T-helper 1 cell treated with Interleukin-12 subunit alpha and Interleukin-12 subunit beta and Interleukin-4 antibody, amounts not matched to agents 30 ng/mL and 1 ng/mL, for 36 hours (primary cell): ENCODE measurements around the gene GATA6. TPM values are rescaled to one million over a fixed set of nuclear protein-coding genes. Genes with fewer than 3 reads are reported as not detected.

Experiments used
- intact Hi-C: fragments of 100-400 bp; cut with micrococcal nuclease; formaldehyde crosslinking; loops from one replicate; pipeline ENCODE4 v1.15.1; 2024
- total RNA-seq: library from RNA; stranded (reverse); gene quantifications from 2 replicates; pipeline ENCODE4 v1.2.3, GENCODE V29; 2022

GATA6 gene
- not detected in 2 replicates for total RNA-seq

DNA sequence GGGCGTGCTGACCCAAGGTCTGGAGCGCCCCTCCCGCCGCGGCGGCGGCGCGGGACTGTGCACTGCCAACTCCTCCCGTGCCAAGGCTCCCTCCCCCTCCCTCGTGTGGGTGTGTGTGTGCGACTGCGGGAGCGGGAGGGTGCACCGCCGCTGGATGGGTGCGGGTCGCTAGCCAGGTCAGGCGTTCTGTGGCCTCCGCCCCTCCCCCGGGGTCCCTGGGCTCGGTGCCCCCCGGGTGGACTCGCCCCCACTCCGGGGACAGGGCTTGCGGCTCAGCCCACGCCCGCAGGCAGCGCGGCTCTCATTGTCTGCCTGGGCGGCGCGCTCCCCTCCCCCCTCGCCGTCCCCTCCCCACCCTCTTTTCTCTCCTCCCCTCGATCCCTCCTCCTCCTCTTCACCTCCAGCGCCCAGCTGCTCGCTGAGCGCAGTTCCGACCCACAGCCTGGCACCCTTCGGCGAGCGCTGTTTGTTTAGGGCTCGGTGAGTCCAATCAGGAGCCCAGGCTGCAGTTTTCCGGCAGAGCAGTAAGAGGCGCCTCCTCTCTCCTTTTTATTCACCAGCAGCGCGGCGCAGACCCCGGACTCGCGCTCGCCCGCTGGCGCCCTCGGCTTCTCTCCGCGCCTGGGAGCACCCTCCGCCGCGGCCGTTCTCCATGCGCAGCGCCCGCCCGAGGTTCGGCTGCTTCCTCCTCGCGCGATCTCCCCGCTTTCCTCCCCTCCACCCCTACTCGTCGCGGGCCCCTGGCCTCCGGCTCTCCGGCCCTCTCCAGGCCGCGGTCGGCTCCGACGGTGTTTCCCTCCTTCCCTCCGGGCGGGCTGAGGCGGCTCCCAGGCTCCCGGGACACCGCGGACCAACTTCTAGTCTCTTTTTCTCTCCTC is at the start of gene GATA6:
GATA6 (plus strand) TSS at position 579 of the 878 bp plus-strand sequence. CDS start 1,556 bp downstream, outside the sequence.
- intact Hi-C loops: loop anchor here (5.0 to 10.0 kb wide), 2 partner anchors 178 to 396 kb away; no protein-coding TSS in a partner anchor

DNA sequence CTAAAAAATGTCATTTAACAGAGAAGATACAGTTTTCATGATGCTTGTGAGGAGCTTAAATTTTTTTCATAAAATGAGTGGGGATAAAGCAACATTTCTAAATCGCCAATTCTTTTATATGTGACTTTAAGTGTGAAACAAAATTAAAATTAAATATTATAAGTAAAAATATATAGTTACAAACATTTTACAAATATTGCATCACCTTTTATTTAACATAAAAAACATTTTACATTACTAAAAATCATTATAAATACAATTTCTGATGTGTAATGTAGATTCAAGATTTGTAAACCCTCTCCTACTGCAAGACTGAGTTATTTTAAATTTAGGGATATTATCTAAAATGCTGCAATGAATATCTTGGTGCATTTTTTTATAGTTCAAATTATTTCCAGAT is 44.4 kb upstream of the GATA6 start:
- intact Hi-C loops: no loop called here

DNA sequence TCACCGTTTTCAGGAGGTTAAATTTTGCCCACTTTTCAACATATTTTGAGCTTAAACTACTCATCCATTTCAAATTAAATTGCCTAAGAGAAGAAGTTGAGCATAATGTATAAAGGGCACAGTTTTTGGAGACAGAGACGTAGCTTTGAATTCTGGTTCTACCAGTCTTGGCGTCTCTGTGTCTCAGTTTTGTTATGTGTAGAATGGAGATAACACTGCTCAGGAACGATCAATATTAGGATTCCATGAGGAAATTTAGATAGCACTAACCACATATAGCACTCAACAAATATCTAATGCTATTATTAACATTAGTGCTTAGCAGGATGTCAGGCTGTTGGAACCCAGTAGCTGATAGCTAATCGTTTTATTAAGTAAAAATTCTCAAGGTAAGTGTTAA is 40.4 kb upstream of the GATA6 start:
- intact Hi-C loops: no loop called here

DNA sequence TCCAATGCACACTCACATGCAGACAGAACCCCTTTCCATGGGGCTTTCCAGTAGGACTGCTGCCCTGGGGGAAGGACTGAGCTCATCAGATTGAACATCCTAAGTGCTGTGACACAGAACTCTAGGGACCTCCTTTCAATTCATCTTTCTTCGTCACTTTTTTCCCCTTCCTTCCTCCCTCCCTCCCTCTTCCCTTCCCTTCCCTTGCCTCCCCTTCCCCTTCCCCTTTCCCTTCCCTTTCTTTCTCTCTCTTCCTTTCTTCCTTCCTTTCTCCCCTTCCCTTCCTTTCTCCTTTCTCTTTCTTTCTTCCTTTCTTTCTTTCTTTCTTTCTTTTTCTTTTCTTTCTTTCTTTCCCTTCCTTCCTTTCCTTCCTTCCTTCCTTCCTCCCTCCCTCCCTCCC is 39.6 kb upstream of the GATA6 start:
- intact Hi-C loops: no loop called here

DNA sequence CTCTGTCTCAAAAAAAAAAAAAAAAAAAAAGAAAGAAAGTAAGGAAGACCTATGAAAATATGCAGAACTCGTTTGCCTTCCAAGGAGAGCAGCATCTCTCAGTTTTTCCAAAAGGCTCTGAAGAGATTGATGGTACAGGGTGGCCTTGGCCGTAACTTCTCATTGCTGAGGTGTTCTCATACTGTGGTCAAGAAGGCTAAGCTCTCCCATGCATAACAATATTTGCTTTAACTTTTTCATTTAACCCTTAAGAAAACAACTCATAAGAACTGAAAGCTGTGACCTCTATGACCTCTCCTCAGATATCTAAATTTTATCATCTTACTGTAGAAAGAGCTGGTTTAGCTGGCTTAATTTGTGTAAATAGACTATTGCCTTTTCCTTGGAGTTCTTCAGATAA is 37.1 kb upstream of the GATA6 start:
- intact Hi-C loops: no loop called here

DNA sequence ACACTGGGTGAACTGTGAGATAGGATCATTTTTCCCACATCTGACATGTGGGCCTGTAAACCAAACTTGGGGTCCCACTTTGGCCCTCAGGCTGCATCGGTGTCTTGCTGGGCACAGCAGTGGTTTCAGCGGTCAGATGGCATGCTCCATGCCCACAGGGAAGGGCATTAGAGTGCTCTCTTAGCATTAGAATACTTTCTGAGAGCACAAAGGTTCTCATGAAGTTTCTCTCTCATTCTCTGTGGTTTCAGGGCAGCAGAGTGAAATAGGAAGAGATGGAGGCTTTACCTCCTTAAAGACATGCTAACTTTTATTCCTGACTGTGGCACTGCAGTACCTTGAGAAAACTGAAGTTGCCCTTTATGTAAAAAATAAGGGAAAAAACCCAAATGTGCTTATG is 36.6 kb upstream of the GATA6 start:
- intact Hi-C loops: no loop called here

DNA sequence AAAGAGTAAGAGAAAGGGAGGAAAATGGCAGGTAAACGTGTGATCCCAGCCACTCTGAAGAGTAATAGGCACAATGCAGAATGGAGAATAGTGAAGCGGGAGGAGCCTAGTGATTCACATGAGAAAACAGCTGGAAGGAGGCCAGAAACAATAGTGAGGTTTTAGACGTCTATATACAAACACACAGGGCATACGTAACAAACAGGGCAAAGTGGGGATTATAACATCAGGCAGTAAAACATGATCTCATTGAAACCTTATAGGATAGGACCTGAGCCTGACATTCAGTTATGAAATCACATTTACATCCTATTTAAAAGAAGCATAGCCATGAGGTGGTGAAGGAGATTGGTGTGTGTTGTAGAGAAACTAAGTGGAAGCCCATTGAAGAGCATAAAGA is 33.0 kb upstream of the GATA6 start:
- intact Hi-C loops: no loop called here

DNA sequence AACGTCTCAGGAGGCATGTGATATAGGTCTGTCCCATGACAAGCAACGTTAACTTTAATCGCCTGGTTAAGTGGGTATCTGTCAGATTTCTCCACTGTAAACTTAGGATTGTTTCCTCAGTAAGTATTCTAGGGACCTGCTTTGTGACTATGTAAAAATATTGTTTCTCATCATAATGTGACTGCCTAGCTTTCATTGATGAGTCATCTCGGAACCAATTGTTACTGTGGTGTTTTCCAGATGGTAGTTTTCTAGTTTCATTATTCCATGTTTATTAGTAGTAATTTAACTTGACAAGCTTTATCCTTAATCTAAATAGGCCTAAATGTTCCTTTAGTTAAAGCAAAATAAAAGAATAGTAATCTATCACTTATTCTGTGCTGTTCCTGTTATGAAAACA is 28.2 kb upstream of the GATA6 start:
- intact Hi-C loops: no loop called here

DNA sequence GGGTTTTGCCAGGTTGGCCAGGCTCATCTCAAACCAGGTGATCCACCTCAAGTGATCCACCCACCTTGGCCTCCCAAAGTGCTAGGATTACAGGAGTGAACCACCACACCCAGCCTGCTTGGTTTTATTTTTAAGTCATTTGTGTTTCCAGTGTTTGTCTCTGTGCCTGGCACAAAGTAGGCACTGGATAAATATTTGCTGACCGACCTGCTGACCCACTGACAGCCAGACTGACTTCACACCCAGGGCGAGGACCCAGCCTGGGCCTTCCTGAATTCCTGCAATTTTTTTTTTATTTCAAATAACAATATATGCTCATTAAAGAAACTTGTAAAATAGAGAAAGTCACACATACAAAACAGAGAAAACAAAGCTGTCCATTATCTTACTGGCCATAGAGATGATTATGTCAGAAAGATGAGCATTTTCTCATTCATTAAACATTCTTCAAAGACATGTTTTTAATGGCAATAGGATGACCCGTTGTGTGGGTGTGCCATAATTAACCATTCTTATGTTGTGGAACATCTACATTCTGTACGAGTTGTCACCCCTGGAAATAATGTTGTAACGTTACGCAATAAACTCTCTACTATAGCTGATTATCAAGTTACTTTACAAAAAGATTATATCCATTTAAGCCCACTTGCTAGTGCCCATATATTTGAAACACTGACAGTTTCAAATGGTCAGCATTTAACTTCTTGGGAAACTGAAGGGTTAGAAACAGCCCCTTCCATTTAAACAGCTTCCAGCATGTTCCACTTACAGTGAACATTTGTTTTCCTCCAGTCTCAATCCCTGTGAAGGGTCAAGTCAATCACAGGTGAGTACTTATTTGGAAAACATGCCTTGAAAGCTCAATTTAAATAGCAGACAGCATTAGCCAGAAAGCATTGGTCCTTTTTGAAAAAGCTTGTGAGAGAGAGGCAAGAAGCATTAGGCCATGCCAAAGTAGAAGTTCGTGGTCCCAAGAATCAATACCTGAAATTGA is 25.7 kb upstream of the GATA6 start:
- intact Hi-C loops: no loop called here

DNA sequence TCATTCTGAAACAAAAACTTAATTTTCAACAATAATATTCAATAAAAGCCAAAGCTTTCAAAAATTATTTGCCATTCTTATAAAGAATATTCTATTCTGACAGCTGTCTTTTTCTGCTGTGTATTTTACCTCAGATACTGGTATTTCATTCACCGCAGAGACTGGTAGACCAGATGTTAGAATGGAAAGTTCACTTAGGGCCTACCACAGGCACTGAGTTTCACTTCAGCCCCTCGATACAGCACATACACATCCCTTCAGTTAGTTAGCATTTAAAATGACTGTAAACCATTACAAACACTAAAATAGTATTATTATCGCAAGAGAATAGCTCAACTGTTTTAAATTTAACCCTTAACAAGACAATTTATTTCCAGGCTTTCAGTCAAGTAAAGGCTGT is 24.2 kb upstream of the GATA6 start:
- intact Hi-C loops: no loop called here

DNA sequence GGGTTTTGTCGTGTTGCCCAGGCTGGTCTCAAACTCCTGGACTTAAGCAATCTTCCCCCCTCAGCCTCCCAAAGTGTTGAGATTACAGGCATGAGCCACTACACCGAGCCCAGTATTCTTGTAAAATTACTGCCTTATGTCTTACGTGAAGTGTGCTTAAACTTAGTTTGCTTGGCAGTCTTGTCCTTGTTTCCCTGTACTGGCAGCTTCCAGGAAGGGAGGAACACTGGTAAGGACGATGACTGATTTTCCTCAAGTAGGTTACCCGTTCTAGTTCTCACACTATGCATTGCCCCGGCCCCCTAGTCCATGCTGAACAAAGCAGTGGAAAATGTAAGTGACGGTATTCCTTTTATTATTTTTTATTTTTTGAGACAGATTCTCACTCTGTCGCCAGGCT is 19.7 kb upstream of the GATA6 start:
- intact Hi-C loops: no loop called here

DNA sequence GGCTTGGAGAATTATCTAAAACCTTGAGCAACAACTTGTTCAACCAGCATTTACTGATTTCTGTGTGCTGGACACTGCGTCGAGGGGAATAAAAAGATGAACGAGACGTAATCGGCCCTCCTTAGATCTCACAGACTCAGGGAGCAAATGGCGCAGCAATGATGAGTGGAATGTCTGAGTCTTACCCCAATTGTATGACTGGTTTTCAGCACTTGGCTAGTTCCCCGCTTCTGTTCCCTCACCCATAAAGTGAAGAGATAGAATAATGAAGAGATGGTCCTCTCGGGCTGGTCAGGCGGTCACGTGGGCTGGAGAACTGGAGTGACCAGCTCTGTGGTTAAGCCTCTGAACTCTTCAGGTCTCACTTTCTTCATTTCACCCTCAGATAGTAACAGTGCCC is 17.3 kb upstream of the GATA6 start:
- intact Hi-C loops: no loop called here

DNA sequence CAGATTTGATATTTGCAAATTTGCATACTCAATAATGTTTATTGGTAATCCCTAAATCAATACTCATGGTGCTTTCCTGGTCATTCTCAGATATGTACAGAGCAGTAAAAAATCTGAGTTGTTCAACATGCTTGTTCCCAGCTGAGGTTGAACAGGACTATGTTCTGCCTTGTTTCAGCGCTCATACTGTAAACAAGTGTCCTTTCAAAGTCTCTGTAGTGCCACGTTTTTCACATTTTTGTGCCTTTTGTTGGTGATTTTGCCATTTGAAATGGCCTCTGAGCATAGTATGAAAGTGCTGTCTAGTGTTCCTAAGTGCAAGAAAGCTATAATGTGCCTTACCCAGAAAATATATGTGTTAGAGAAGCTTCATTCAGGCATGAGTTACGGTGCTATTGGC is 16.0 kb upstream of the GATA6 start:
- intact Hi-C loops: no loop called here

DNA sequence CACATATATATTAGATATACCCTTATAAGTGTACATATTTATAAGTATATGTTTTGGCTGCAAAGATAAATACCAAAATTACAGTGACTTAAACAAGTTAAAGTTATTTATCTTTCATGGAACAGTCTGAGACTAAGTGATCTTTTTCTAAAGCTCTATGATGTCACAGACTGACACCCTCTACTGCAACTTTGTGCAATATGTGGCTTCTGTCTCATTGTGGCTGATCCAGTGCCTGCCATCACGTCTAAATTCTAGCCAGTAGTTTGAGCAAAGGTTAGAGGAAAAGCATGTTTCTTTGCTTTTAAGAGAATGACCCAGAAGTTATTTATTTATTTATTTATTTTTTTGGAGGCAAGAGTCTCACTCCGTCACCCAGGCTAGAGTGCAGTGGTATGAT is 13.8 kb upstream of the GATA6 start:
- intact Hi-C loops: no loop called here

DNA sequence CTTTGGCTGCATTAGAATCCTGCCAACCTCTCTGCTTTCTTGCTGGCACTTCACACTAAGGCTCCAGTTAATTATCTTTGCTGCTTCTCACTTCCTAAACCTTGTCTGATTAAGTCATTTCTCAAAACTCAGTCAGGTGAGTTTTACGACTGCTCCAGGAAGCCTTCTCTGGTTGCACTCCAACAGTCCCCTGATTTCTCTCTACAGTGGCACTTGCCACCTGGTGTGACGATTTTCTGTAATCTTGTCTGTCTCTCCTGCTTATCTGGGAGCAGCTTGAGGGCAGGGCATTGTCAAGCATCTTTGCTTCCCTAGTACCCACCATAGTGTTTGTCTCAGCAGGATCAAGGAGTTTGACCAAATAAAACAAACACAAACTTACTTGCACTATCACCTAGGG is 10.4 kb upstream of the GATA6 start:
- intact Hi-C loops: no loop called here

DNA sequence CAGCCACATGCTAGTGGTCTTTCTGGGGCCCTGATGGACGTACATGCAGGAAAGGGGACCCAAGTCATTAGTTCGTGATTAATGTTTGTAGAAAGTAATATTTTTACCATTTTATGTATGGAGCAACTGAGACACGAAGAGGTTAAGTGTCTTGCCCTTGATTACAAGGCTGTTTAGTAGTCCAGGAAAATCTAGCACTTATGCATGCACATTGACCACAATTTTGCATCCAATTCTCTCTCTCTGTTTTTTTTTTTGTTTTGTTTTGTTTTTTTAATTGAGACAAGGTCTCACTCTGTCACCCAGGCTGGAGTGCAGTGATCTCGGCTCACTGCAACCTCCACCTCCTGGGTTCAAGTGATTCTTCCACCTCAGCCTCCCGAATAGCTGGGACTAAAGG is 8.3 kb upstream of the GATA6 start:
- intact Hi-C loops: loop anchor here (10.0 kb wide), 1 partner anchor 404 kb away; no protein-coding TSS in a partner anchor

DNA sequence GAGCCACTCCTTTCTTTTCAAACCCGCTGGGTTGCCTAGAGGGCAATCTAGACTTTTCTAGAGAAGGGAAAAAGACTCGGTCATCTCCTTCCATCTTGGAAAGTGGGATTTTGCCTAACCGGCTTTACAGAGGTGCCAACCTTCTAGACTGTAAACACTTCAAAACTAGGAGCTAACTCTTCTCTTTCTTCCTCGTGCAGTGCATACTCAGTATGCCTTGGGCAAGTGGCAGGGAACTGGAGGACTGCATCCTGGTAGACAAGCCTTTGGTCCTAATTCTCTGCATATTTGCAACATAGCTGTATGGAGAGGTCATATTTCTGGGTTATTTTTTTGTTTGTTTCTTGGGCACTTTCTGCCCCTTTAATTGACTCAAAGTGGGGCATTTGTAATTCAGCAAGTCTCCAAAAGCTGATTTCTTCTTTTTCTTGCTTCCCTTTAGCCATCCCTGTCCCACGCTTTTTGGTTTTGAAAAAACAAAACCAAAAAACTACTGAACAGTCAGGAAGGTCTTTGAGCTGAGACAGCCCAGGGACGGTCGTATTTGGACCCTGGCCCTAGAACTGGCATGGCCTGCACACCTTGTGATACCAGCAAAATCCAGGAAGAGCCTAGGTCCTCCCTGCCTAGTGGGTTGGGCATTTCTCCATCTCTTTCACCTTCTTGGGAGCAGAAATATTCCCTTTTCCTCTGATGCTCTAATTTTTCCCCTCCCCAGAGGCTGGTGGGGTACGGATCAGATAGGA is 5.8 kb upstream of the GATA6 start:
- intact Hi-C loops: loop anchor here (10.0 kb wide), 1 partner anchor 401 kb away; no protein-coding TSS in a partner anchor

DNA sequence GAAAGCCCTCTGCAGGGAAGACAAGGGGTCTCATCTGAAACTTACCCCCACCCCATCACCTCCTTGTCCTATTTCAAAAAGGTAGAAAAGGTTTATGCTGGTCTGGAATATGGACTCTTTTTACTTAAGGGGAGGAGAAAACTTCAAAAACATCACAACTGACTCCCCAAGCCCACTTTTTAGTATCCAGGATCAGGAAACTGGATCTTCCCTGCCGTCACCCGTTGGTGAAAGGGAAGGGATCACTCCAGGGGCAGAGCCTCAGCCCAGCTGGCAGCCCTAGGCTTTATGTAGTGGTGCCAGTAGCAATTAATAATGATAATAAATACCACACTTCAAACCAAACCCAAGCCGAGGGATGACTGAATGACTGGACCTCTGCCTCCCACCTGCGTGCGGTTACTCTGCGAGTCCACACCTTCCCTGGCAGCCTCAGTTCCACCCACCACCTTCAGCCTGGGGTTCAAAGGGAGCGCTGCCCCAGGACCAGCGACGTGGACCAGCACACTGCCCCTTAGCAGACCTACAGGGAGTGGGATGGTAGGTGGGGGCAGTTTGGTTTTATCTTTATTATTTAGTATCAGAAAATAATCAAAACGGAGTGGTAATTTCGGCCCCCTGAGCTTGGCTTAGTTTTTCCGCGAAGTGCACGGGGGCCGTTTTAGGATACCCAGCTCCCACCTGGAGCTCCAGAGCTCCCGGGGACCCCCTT is 4.9 kb upstream of the GATA6 start:
- intact Hi-C loops: loop anchor here (5.0 to 10.0 kb wide), 2 partner anchors 183 to 400 kb away; no protein-coding TSS in a partner anchor

DNA sequence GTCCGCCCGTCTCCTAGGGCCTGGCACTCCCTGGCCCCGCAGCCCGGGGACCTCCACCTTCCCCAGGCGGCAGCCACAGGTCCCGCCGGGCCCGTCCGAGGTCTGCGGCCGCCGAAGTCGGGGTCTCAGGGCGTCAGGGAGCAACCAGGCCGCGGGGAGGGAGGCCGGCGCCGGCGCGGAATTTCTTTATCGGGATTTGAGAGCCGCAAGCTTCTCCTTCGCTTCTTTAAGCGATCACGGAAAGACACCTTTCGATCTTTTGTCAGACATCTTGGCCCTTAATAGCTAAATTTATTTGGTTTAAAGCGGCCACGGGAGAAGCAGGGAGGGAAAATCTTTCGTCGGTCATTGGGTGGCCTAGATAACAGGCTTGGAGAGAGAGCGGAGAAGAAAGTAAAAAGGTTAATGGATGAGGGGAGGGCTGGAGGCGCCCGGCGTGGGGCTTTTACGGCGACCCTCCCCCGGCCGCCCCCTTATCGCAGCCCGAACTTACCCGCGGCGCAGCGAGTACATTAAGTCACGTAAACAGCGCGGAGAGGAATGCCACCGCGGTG is 4.3 kb upstream of the GATA6 start:
- intact Hi-C loops: loop anchor here (5.0 to 10.0 kb wide), 2 partner anchors 182 to 400 kb away; no protein-coding TSS in a partner anchor

DNA sequence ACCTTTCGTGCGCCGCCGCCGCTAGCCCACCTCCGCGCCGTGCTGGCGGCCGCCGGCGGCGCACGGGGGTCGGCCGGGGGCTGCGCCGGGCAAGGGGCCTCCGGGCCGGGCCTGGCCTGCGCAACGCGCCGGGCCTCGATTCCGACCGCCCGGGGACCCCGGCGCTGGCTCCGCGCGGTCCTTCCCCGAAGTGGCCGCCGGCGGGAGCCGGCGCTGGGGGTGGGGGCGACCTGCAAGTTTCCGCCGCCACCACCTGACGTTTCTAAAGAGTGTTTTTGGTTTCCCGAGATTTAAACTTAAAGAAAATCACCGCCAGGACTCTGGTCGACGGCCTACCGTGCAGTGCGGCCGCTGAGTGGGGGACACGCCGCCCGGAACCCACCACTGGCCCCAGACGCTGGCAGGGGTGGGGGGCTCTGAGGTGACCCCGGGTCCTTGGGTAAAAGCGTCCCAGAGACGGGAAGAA is 3.8 kb upstream of the GATA6 start:
- intact Hi-C loops: loop anchor here (5.0 to 10.0 kb wide), 2 partner anchors 182 to 399 kb away; no protein-coding TSS in a partner anchor
